Measurements from ENCODE around the gene MAST4.

The MAST4 gene

DNA sequence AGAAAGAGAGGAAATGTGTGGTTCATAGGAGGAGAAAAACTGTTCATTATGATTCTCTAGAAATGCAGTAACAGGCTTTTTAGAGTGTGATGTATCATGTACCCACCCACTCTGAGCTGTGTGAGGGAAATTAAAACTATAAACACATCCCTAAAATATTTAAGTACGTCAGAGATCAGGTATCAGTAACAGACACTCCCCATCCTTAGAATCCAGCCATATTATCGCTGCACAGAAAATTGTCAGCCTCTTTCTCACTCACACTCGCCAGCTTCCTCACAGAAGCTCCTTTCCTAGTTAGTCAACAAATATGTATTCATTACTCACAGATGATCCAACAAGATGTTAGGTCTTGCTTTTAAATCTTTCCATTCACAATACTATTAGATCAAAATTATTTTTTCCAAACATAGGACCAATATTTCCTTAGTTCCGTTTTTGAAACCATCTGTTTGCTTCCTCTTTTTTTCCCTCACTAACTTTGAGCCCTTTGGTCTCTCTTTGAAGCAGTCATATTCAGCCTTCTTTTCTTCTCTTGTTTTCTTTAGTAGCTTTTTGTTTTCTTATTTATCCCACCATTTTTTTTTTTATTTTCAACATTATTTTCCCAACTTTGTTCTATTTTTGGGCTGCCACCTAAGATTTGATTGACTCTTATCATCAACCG lies 13.6 kb upstream of the MAST4 start:
- H3K4me3 ChIP-seq (ENCODE audit: control insufficient read depth in 1 of 7, extremely low read depth in 1 of 7, insufficient read depth in 4 of 7, low read depth in 2 of 7, low read length in 6 of 7), result no peak overlapping the region
- POLR2A ChIA-PET, result no interaction called here

DNA sequence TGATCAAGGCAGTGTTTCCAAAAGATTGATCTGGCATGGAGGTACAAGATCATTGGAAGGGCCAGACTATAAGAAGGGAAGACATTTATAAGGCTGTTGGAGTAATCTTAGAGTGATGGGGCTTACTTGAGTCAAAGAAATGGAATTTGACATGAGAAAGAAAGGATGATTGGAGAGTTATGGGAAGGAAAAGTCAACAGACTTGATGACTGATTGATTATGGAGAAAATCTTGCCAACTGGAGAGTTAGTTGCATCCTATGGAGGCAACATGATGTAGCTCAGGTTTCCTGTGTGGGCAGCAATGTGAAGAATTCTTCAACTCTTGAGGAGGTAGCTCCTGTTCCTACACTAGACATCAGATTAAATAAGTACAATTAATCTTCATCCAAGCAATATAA lies 10.9 kb upstream of the MAST4 start:
- Histone ChIP-seq H3K36me3 (ENCODE audit: control insufficient read depth in 4 of 4, insufficient read depth in 4 of 4, low read length in 3 of 4) (no peaks in the 10 kb centered on the region), H3K4me1 (ENCODE audit: control extremely low read depth in 1 of 4, control insufficient read depth in 4 of 4, insufficient read depth in 4 of 4, low read length in 3 of 4) (peaks cover 0 to 3% (median 1%) of the 10 kb centered on the region in 4 experiments), H3K27ac (ENCODE audit: insufficient read depth in 1 of 2, low read depth in 1 of 2, low read length in 2 of 2, poor library complexity in 1 of 2, severe bottlenecking in 2 of 2) (no peak overlapping the region), H3K9me3 (ENCODE audit: control extremely low read depth in 1 of 5, control insufficient read depth in 4 of 5, insufficient read depth in 2 of 5, low read depth in 1 of 5, low read length in 4 of 5) (no peaks in the 10 kb centered on the region), H3K27me3 (replicated peaks in 2 of 5; ENCODE audit: control insufficient read depth in 4 of 5, insufficient read depth in 5 of 5, low read length in 4 of 5) (peaks cover 0 to 3% (median 0%) of the 10 kb centered on the region in 5 experiments), H3K4me3 (ENCODE audit: control insufficient read depth in 1 of 7, extremely low read depth in 1 of 7, insufficient read depth in 4 of 7, low read depth in 2 of 7, low read length in 6 of 7) (no peak overlapping the region)
- CTCF ChIA-PET, result no interaction called here
- DNase-seq, result no peak
- POLR2A ChIA-PET, result no interaction called here

More for the DNA sequence above, 13.6 kb upstream of the MAST4 start:
- Histone ChIP-seq H3K9me3 (ENCODE audit: control extremely low read depth in 1 of 5, control insufficient read depth in 4 of 5, insufficient read depth in 2 of 5, low read depth in 1 of 5, low read length in 4 of 5) (no peaks in the 10 kb centered on the region), H3K4me1 (ENCODE audit: control extremely low read depth in 1 of 4, control insufficient read depth in 4 of 4, insufficient read depth in 4 of 4, low read length in 3 of 4) (peaks cover 0 to 3% (median 1%) of the 10 kb centered on the region in 4 experiments), H3K27me3 (replicated peaks in 2 of 5; ENCODE audit: control insufficient read depth in 4 of 5, insufficient read depth in 5 of 5, low read length in 4 of 5) (no peaks in the 10 kb centered on the region), H3K27ac (ENCODE audit: insufficient read depth in 1 of 2, low read depth in 1 of 2, low read length in 2 of 2, poor library complexity in 1 of 2, severe bottlenecking in 2 of 2) (no peak overlapping the region), H3K36me3 (ENCODE audit: control insufficient read depth in 4 of 4, insufficient read depth in 4 of 4, low read length in 3 of 4) (no peaks in the 10 kb centered on the region)
- 57% methylated on average over 5 of the region's 5 CpGs for WGBS (ENCODE audit: insufficient coverage)
- CTCF ChIA-PET, result no interaction called here
- DNase-seq, result peak in 2 of 3 donors; percentile 42 to 51

DNA sequence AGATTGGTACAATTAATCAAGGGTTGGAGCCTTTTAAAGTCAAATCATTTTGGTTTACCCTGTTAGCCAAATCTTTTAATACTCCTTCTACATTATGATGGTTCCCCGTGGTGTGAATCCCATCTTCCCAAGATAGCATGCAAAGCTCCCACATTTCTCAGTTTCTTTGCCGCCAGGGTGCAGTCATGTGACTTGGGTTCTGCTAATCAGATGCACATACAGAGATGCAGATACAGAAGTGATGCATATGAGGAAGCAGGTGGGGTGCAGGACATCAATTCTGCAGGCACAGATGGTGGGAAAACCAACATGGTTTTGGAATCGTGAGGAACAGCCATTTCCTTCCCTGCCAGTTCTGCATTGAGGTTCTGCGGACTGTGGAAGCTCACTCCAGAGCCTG lies 8.4 kb upstream of the MAST4 start:
- Histone ChIP-seq H3K27ac (ENCODE audit: insufficient read depth in 1 of 2, low read depth in 1 of 2, low read length in 2 of 2, poor library complexity in 1 of 2, severe bottlenecking in 2 of 2) (no peak overlapping the region), H3K36me3 (ENCODE audit: control insufficient read depth in 4 of 4, insufficient read depth in 4 of 4, low read length in 3 of 4) (no peaks in the 10 kb centered on the region), H3K27me3 (replicated peaks in 2 of 5; ENCODE audit: control insufficient read depth in 4 of 5, insufficient read depth in 5 of 5, low read length in 4 of 5) (peaks cover 0 to 15% (median 6%) of the 10 kb centered on the region in 5 experiments), H3K4me3 (ENCODE audit: control insufficient read depth in 1 of 7, extremely low read depth in 1 of 7, insufficient read depth in 4 of 7, low read depth in 2 of 7, low read length in 6 of 7) (no peak overlapping the region), H3K4me1 (ENCODE audit: control extremely low read depth in 1 of 4, control insufficient read depth in 4 of 4, insufficient read depth in 4 of 4, low read length in 3 of 4) (no peaks in the 10 kb centered on the region), H3K9me3 (ENCODE audit: control extremely low read depth in 1 of 5, control insufficient read depth in 4 of 5, insufficient read depth in 2 of 5, low read depth in 1 of 5, low read length in 4 of 5) (no peaks in the 10 kb centered on the region)
- ChIA-PET CTCF (no interaction called here), POLR2A (no interaction called here)
- no peak for DNase-seq
- WGBS (ENCODE audit: insufficient coverage), result 85% methylated on average over 4 of the region's 4 CpGs

DNA sequence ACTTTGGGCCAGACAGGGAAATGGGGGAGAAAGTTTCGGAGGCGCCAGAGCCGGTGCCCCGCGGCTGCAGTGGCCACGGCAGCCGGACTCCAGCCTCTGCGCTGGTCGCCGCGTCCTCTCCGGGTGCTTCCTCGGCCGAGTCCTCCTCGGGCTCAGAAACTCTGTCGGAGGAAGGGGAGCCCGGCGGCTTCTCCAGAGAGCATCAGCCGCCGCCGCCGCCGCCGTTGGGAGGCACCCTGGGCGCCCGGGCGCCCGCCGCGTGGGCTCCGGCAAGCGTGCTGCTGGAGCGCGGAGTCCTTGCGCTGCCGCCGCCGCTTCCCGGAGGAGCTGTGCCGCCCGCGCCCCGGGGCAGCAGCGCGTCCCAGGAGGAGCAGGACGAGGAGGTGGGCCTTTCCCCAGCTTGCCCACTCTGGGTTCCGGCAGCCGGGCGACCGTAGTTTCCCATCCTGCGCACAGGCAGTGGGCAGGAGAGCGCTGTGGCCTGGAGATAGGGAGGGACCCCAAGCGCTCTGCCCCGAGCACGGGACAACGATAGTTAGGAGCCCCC lies 516 bp downstream of the MAST4 start:
- 0% methylated on average over 43 of the region's 56 CpGs for WGBS (ENCODE audit: insufficient coverage)
- ChIA-PET POLR2A (interaction anchor here (0.6 kb wide), 1 partner anchor 90 kb away, joined by 4 read pairs; no protein-coding TSS in a partner anchor), CTCF (no interaction called here)
- peak; percentile 8 to 50 (median 15) for DNase-seq
- Histone ChIP-seq H3K9me3 (ENCODE audit: control extremely low read depth in 1 of 5, control insufficient read depth in 4 of 5, insufficient read depth in 2 of 5, low read depth in 1 of 5, low read length in 4 of 5) (no peaks in the 10 kb centered on the region), H3K4me3 (ENCODE audit: control insufficient read depth in 1 of 7, extremely low read depth in 1 of 7, insufficient read depth in 4 of 7, low read depth in 2 of 7, low read length in 6 of 7) (peak overlapping the region; percentile 44 to 80 (median 77)), H3K4me1 (ENCODE audit: control extremely low read depth in 1 of 4, control insufficient read depth in 4 of 4, insufficient read depth in 4 of 4, low read length in 3 of 4) (peaks cover 0 to 20% (median 17%) of the 10 kb centered on the region in 4 experiments), H3K36me3 (ENCODE audit: control insufficient read depth in 4 of 4, insufficient read depth in 4 of 4, low read length in 3 of 4) (no peaks in the 10 kb centered on the region), H3K27ac (ENCODE audit: insufficient read depth in 1 of 2, low read depth in 1 of 2, low read length in 2 of 2, poor library complexity in 1 of 2, severe bottlenecking in 2 of 2) (no peak overlapping the region), H3K27me3 (replicated peaks in 2 of 5; ENCODE audit: control insufficient read depth in 4 of 5, insufficient read depth in 5 of 5, low read length in 4 of 5) (peaks cover 6 to 63% (median 31%) of the 10 kb centered on the region in 5 experiments)

DNA sequence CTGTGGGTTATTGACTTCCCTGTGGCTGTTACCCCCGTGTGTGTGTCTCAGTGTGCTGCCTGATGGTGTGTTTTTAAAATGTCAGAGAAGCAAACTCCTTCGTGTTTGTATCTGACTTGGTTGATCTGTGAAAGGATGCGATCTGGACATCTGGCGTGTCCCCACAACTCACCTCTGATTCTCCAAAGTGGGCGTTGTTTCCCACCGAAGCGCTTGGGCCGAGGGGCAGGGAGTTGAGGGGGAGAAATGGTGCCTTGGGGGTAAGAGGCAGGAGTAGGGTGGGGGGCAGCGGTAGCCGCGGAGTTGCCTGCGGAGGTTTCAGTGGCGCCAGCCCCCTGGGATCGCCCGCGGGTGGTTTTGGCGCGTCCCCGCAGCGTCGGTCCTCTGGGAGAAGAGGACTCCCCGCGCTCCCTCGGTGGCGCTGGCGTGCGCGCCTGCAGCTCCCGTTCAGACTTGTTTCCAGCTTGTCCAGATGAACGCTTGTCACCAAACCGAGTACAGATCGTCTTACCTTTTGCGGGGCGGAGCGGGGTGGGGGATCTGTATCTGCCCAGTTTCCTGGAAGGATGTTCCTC lies 1.1 kb downstream of the MAST4 start:
- Histone ChIP-seq H3K9me3 (ENCODE audit: control extremely low read depth in 1 of 5, control insufficient read depth in 4 of 5, insufficient read depth in 2 of 5, low read depth in 1 of 5, low read length in 4 of 5) (no peaks in the 10 kb centered on the region), H3K27ac (ENCODE audit: insufficient read depth in 1 of 2, low read depth in 1 of 2, low read length in 2 of 2, poor library complexity in 1 of 2, severe bottlenecking in 2 of 2) (no peak overlapping the region), H3K4me1 (ENCODE audit: control extremely low read depth in 1 of 4, control insufficient read depth in 4 of 4, insufficient read depth in 4 of 4, low read length in 3 of 4) (peaks cover 0 to 20% (median 17%) of the 10 kb centered on the region in 4 experiments), H3K4me3 (ENCODE audit: control insufficient read depth in 1 of 7, extremely low read depth in 1 of 7, insufficient read depth in 4 of 7, low read depth in 2 of 7, low read length in 6 of 7) (peak overlapping the region; percentile 44 to 80 (median 77)), H3K27me3 (replicated peaks in 2 of 5; ENCODE audit: control insufficient read depth in 4 of 5, insufficient read depth in 5 of 5, low read length in 4 of 5) (peaks cover 6 to 57% (median 31%) of the 10 kb centered on the region in 5 experiments), H3K36me3 (ENCODE audit: control insufficient read depth in 4 of 4, insufficient read depth in 4 of 4, low read length in 3 of 4) (no peaks in the 10 kb centered on the region)
- ChIA-PET CTCF (no interaction called here), POLR2A (interaction anchor here (0.6 kb wide), 1 partner anchor 89 kb away, joined by 4 read pairs; no protein-coding TSS in a partner anchor)
- WGBS (ENCODE audit: insufficient coverage), result 0% methylated on average over 28 of the region's 35 CpGs
- DNase-seq, result peak; percentile 18 to 56 (median 38)

DNA sequence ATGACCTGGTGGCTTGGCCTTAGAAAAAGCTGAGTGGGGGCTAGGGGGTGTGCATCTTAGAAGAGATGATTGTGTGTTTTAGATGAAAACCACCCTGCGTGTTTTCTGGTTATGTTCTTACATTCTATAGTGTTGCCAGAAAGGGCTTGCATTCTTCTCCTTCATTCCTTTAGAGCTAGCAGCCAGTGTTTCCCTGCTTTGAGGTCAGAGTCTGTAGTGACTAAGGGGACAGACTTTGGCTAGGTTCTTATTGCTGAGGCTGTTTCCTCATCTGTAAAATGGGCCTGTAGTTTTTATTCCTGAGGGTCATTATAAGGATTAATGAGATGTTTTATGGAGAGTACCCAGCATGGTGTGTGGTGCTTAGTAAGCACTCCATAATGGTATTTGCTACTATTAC lies 6.4 kb downstream of the MAST4 start:
- Histone ChIP-seq H3K36me3 (ENCODE audit: control insufficient read depth in 4 of 4, insufficient read depth in 4 of 4, low read length in 3 of 4) (no peaks in the 10 kb centered on the region), H3K27me3 (replicated peaks in 2 of 5; ENCODE audit: control insufficient read depth in 4 of 5, insufficient read depth in 5 of 5, low read length in 4 of 5) (peaks cover 0 to 27% (median 14%) of the 10 kb centered on the region in 5 experiments), H3K27ac (ENCODE audit: insufficient read depth in 1 of 2, low read depth in 1 of 2, low read length in 2 of 2, poor library complexity in 1 of 2, severe bottlenecking in 2 of 2) (no peak overlapping the region), H3K9me3 (ENCODE audit: control extremely low read depth in 1 of 5, control insufficient read depth in 4 of 5, insufficient read depth in 2 of 5, low read depth in 1 of 5, low read length in 4 of 5) (no peaks in the 10 kb centered on the region), H3K4me3 (ENCODE audit: control insufficient read depth in 1 of 7, extremely low read depth in 1 of 7, insufficient read depth in 4 of 7, low read depth in 2 of 7, low read length in 6 of 7) (no peak overlapping the region), H3K4me1 (ENCODE audit: control extremely low read depth in 1 of 4, control insufficient read depth in 4 of 4, insufficient read depth in 4 of 4, low read length in 3 of 4) (peaks cover 0 to 2% (median 1%) of the 10 kb centered on the region in 4 experiments)
- ChIA-PET POLR2A (no interaction called here), CTCF (no interaction called here)
- WGBS (ENCODE audit: insufficient coverage), result 100% methylated on average over 1 of the region's 1 CpG
- no peak for DNase-seq

DNA sequence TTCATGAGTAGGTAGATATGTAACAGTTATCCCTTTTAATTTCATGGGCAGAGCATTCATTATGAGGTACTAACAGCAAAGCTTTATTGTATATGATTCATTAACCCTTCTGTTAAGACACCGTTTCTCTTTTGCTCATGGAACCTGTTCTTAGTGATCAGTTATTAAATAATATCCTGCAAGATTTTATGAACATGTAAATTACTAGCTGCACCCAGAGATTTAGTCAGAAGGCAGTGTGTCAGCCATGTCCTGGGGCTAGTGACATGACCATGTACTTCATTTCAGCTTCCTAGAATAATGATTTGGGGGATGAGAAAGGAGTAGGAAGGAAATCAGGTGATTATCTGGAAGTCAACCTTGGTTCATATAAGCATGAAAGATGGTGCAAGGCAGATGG lies 7.0 kb downstream of the MAST4 start:
- ChIA-PET POLR2A (no interaction called here), CTCF (no interaction called here)
- H3K27ac ChIP-seq (ENCODE audit: insufficient read depth in 1 of 2, low read depth in 1 of 2, low read length in 2 of 2, poor library complexity in 1 of 2, severe bottlenecking in 2 of 2), result no peak overlapping the region
- H3K36me3 ChIP-seq (ENCODE audit: control insufficient read depth in 4 of 4, insufficient read depth in 4 of 4, low read length in 3 of 4), result no peaks in the 10 kb centered on the region
- DNase-seq, result no peak
- H3K4me3 ChIP-seq (ENCODE audit: control insufficient read depth in 1 of 7, extremely low read depth in 1 of 7, insufficient read depth in 4 of 7, low read depth in 2 of 7, low read length in 6 of 7), result no peak overlapping the region
- H3K4me1 ChIP-seq (ENCODE audit: control extremely low read depth in 1 of 4, control insufficient read depth in 4 of 4, insufficient read depth in 4 of 4, low read length in 3 of 4), result no peaks in the 10 kb centered on the region
- no peaks in the 10 kb centered on the region for H3K9me3 ChIP-seq (ENCODE audit: control extremely low read depth in 1 of 5, control insufficient read depth in 4 of 5, insufficient read depth in 2 of 5, low read depth in 1 of 5, low read length in 4 of 5)
- 100% methylated on average over 1 of the region's 1 CpG for WGBS (ENCODE audit: insufficient coverage)
- H3K27me3 ChIP-seq (replicated peaks in 2 of 5; ENCODE audit: control insufficient read depth in 4 of 5, insufficient read depth in 5 of 5, low read length in 4 of 5), result peaks cover 0 to 23% (median 11%) of the 10 kb centered on the region in 5 experiments
